CD4-positive, alpha-beta T cell treated with Interleukin-6 at 100 ng/mL for 8 hours (primary cell): ENCODE results near the gene FBXL15.
A peak's percentile ranks its signal among the peaks of the same experiment; 100 is the strongest.

Source experiments
- DNase-seq: peaks from one replicate; pipeline ENCODE4 v3.0.0-alpha.2; 2020; ENCODE audit warnings: mixed read lengths, low spot score

FBXL15 gene

DNA sequence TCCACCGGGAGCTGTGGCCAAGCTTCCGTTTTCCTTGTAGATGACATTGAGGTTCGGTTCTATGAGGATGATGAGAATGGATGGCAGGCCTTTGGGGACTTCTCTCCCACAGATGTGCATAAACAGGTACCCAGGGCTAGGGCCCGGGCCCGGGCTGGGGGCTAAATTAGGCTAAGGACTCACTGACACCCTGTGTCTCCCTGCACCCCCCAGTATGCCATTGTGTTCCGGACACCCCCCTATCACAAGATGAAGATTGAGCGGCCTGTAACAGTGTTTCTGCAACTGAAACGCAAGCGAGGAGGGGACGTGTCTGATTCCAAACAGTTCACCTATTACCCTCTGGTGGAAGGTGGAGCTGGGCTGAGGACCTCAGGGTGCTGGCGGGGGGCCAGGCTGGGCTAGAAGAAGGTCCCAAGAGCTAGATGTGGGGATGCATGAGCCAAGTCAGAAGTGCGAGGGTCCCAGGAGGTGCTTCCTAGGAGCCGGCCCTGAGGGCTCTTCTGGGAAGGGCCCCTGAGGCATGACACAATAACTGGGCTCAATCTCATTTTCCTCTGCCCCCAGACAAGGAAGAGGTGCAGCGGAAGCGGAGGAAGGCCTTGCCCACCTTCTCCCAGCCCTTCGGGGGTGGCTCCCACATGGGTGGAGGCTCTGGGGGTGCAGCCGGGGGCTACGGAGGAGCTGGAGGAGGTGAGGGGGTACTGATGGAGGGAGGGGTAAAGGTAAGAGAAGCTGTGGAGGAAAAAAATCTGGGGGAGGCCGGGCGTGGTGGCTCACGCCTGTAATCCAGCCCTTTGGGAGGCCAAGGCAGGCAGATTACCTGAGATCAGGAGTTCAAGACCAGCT, 22.2 kb upstream of the FBXL15 start:
- no peak for DNase-seq

DNA sequence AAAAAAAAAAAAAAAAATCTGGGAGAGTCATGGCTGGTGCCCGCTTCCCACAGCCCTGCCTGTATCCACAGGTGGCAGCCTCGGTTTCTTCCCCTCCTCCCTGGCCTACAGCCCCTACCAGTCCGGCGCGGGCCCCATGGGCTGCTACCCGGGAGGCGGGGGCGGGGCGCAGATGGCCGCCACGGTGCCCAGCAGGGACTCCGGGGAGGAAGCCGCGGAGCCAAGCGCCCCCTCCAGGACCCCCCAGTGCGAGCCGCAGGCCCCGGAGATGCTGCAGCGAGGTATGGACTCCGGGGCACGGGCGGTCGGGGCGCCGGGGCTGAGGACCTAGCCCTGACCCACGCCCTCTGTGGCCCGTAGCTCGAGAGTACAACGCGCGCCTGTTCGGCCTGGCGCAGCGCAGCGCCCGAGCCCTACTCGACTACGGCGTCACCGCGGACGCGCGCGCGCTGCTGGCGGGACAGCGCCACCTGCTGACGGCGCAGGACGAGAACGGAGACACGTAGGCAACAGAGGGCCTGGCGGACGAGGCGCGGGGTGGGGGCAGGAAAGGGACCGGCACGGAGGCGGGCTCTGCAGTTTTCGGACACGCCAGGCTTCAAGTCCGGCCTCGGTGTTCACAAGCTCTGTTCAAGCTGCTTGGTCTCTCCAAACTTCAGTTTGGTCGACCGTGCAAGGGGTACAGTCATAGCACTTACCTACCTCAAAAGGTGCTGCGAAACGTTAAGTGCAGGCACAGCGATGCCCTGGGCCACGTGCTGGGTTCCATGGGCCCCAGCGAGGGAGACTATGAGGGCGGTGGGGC, 21.2 kb upstream of the FBXL15 start:
- peak; percentile 84 for DNase-seq

DNA sequence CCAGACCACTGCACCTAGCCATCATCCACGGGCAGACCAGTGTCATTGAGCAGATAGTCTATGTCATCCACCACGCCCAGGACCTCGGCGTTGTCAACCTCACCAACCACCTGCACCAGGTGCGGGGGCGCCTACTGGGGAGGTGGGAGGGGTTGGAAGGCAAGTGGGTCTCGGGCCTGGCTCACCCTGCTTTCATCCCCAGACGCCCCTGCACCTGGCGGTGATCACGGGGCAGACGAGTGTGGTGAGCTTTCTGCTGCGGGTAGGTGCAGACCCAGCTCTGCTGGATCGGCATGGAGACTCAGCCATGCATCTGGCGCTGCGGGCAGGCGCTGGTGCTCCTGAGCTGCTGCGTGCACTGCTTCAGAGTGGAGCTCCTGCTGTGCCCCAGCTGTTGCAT, 20.6 kb upstream of the FBXL15 start:
- no peak for DNase-seq

DNA sequence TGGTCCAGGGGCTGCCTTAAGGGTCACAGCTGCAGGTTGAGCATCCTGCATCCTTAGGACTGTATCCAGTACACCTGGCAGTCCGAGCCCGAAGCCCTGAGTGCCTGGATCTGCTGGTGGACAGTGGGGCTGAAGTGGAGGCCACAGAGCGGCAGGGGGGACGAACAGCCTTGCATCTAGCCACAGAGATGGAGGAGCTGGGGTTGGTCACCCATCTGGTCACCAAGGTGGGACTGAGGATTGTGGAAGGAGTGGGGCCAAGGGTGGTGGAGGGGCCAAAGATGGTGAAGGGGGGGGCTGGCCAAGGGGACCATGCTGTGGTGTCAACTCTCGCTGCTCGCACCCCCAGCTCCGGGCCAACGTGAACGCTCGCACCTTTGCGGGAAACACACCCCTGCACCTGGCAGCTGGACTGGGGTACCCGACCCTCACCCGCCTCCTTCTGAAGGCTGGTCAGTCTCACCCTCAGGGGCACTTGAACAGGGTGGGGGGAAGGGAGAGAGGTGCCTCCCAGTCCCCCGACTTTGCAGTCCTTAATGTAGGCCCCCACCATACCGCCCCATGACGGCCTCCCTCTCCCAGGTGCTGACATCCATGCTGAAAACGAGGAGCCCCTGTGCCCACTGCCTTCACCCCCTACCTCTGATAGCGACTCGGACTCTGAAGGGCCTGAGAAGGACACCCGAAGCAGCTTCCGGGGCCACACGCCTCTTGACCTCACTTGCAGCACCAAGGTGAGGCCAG, 19.9 kb upstream of the FBXL15 start:
- no peak for DNase-seq

DNA sequence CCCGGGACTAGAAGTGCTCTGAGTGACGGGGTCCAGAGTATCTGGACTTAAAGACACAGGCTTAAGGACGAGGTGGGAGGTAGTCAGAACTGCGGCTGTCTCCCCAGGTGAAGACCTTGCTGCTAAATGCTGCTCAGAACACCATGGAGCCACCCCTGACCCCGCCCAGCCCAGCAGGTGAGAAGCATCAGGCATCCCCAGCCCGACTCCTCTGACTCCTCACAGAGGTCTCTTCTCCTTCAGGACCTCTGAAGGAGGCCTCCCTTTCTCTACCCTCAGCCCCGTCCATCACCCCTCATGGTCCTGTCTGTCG, 19.3 kb upstream of the FBXL15 start:
- DNase-seq = no peak

DNA sequence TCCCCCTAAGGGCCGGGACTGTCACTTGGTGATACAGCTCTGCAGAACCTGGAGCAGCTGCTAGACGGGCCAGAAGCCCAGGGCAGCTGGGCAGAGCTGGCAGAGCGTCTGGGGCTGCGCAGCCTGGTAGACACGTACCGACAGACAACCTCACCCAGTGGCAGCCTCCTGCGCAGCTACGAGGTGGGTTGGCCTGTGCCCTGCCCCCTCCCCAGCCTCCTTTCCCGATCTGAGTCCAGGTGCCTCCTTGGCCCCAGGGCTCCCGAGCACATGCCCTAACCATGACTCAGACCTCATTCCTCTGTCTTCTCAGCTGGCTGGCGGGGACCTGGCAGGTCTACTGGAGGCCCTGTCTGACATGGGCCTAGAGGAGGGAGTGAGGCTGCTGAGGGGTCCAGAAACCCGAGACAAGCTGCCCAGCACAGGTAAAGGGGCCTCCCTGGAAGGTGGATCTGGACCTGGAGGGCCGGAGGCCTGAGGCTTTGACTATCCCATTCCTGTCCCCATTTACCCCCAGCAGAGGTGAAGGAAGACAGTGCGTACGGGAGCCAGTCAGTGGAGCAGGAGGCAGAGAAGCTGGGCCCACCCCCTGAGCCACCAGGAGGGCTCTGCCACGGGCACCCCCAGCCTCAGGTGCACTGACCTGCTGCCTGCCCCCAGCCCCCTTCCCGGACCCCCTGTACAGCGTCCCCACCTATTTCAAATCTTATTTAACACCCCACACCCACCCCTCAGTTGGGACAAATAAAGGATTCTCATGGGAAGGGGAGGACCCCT, 18.7 kb upstream of the FBXL15 start:
- no peak for DNase-seq

DNA sequence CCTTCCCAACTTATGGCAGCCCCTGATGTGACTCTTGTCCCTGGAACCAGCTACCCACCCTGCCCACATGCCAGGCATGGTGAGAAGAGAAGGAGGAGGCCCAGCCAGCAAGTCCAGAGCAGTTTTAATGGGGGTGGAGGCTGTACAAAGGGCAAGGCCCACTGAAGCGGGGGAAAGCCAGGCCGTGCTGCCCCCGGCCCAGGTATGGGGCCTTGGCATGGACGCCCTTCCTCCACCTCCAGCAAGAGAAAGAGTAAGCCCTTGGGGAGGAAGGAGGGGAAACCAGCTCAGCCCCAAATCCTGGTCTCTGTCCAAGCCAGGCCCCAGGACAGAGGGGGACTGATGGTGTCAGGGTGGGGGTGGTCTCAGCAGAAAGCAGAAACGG, 18.1 kb upstream of the FBXL15 start:
- DNase-seq = no peak

DNA sequence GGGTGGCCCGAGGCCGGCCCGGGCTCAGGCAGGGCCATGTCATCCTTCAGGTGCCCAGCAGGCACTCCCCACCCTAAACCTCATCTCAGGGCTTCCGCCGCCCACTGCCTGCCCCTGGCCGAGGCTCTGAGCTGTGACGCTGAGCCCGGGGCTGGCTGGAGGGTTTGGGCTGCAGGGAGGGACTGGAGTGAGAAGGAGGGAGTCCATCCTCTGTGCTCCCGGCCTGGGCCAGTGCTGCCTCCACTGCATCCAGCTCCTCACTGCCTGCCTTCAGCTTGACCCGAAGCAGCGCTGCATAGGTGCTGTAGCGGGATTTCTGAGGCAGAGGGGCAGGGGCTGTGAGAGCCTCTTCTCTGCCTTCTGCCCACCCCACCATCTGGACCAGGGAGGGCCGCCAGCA, 17.5 kb upstream of the FBXL15 start:
- DNase-seq = no peak

DNA sequence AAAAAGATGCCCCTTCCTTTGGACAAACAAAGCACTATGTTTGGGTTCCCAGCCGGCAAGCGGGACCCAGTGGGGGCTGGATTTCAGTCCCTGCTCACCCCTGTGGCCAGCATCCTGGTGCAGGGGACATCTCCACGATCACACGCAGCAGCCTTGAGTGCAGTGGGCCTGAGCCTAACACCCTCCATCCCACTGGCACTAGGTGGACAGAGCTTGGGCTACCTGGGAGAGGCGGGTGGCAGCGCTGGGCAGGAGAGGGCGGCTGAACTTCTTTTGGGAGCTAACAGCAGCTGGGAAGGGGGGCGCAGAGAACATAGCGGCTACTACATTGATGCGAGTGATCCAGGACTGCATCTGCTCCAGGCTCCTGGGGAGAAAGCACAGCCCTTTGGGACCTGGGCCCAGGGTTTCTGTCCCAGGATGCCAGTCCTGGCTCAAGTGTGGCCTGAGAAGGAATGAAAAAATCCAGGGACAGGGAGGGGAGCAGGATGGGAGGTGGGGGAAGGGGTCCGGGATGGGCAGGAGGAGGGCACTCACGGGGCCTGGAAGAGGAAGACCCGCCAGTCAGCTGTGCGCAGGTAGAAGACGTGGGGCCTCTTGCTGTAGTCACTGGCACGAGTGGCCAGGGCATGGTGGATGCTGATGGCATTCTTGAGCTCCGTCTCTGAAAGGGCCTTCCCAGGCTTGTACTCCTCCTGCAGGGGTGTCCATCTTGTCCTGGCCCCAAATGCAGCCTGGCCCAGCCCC, 16.1 kb upstream of the FBXL15 start:
- DNase-seq = no peak

DNA sequence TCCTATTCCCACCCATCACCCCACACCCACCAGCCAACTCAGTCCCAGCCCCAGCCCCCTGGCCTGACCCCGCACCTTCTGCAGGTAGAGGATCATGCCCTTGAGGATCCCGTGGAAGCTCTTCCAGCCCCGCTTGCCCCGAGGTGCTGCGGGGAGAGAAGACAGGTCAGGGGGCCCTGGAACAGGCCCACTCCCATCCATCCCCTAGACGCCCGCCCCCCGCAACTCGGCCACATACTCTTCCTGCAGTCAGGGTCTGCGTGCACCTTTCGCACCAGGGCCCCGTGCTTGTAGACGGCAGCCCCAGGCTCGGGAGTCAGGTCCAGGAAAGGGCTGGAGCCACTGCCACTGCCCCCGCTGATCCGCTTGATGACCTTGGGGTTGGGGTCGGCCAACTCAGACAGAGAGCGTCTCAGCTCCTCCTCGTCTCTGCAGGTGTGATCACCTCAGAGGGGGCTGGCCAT, 15.5 kb upstream of the FBXL15 start:
- no peak for DNase-seq

DNA sequence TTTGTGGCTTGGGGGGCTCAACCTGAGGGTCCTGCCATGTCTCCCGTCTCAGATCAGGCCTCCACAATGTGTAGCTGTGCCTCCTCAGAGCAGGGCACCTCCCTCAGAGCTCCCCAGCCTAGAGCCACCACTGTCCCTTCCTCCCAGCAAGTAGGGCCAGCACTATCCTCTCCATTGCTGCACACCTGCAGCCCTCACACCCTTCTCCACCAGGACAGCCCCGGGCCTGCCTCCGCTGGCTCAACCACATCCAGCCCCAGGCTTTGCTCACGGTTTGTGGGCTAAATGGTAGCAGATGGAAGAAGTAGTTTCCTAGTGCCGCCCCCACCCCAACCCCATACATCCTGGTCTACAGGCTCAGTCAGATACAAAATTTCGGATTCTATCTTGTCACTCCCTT, 15.0 kb upstream of the FBXL15 start:
- DNase-seq = no peak

DNA sequence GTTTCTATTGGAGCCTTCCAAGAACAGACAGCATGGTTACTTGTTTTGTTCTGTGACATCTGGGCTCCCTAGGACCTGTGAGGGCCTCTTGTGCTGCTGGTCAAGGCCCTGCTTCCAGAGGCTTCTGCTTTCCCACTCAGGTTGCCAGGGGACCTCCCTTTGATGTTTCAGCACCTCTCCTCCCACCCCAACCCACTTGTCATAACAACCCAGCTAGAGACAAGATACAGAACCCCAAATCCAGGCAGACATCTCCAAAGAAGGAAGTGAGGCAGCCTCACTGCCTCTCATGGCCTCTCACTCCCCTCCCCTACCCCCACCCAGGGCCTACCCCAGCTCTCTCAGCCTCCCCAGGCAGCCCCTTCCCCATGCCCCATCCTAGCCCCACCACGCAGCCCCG, 13.8 kb upstream of the FBXL15 start:
- DNase-seq = no peak

DNA sequence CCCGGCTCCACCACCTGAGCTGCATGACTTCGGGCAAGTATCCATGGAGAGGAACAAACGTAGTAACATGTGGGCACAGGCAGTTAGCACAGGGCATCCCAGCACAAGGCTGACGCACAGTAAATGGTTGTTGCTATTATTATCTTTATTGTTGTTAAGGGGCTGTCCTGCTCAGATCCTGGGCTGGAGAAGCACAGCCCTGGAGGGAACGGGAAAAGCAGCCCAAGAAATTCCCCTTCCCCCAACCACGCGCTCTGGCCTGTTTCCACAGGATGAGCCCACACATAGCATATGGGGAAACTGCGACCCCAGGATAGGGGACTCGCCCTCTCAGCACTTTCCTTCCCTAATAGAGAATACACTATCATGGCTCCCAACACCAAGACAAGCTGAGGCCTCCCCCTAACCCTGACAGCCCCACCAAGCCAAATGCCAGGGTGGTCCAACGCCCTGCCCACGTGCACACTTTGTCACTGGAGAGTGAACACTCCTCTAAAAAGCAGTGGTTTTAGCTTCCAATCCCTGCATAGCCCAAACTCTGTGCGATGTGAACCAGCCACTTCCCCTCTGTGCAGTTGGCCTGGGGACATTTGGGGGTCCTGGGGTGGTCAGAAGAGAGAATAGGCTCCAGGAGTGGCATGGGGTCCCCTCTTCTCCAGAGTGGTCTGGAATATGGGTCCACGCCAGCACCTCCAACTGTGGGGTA, 13.1 kb upstream of the FBXL15 start:
- no peak for DNase-seq

DNA sequence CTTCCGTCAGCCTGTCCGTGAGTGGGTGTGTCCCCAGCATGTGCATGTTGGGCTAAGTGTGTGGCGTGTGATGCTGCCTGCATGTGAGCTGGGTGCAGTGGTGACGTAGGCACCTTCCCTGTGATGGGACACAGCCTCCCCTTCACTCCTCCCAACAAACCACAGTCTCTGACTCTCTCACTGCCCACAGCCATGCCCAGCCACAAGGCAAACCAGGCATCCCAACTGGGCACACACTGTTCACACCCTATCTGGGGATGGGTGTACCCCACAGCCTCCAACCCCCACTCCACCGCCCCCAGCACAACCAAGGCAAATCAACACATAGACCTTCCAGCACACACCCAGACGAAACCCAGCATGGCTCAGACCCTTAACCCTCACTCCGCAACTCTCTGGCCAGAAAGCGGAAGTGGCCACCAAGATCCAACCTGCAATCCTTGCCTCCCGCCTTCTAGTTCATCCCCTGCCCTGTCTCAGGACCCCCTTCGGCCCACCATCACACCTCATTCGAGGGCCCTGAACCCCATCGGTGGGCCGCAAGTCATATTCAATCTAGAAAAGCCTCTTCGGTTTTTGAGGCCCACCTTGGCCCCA, 12.4 kb upstream of the FBXL15 start:
- DNase-seq = no peak

DNA sequence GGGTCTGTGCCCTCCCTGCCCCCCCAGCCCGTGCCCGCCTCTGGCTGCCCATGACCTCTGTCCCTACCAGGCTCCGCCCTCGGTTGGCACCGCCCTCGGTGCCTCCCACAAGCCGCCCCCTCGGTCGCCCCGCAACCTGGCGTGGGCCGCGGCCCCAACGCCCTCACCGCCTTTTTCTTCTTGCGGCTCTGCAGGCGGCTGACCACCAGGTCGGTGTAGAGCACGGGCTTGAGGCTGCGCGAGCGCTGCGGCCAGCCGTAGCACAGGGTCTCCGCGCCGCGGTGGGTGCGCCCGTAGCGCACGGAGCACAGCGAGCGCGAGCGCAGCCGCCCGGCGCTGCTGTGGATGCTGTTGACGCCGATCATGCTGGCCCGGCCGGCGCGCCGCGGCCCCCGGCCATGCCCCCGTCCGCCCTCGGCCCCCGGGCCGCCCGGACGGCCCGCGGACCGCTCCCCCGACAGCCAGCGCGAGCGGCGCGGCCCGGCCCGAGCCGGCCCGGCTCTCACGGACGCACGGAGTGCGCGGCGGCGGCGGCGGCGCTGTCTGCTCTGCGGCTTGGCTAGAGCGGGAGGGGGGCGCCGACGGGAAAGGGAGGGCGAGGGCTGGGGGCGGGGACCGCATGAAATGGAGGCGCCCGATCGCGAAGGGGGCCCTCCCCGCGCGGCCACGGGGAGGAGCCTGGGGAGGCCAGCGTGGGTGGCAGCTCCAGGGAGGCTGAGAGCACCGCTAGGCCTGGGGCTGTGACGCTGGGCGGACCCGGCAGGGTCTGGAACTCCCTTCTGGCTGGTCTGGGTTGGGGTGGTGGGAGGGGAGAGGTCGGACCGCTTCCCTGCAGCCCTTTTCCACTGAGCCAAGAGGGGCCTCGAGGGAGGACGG, 11.7 kb upstream of the FBXL15 start:
- peak; percentile 71 for DNase-seq

DNA sequence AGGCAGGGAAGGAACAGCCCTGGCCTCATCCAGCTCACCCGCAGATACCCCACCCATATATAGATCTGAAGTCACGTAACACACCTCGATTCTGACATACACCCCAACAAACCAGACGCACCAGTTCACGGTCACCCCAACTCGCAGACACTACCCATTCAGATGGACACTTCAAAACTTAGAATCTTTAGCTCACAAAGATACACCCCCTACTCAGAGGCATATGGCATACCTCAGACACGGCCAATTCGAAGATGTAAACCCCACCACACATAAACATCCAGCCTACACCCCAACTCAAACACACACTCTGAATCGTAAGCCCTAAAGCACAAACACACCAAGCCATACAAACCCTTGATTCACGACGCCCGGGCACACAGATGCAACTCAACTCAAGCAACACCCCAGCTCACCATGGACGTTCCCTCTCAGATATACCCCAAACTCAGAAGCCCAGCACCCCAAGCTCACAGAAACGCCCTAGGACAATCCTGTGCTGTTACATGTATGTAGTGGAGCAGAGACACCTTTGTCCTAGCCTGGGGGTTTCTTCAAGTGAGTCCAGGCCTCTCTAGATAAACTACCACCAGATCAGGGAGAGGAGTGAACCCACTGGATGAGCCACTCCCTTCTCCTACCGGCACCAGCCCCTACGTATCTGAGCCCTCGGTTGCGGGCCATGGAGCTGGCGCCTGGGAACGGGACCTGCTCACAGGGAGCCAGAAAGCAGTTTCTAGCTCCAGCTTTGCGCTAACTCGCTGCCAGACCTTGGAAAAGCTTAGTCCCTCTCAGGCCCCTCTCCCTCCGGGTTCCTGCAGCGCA, 10.8 kb upstream of the FBXL15 start:
- no peak for DNase-seq

DNA sequence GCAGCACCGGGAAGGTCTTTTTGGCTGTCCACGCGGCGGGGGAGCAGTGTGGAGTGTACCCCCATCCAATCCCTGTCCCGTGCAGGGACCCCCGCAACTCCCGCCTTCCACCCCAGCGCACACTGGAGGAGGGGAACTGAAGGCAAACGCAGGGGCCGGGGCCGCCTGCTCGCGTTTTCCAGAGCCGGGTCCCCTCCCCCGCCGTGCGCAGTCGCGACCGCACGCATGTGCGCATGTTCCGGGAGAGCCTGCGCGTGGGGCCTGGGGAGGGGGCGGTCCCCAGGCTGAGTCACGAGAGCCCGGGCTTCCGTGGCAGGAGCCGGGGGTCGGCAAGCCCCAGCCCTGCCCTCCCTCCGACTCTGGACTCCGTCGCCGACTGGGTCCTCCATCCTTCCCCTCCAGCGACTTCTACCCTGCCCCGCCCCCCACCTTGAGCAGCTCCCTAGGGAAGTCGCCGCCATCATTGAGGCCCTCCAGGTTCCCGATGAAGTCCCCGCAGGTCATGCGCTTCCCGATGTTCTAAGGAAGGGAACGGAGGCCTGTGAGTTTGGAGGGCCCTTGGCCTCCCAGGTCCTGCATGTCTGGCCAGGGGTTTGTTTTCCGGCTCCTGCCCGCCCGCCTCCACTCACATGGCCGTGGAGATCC, 10.1 kb upstream of the FBXL15 start:
- DNase-seq = peak; percentile 60
